ENCODE measurements around the gene NOP56. TPM values are rescaled to one million over a fixed set of nuclear protein-coding genes. Genes with fewer than 3 reads are reported as not detected.
A peak's percentile ranks its signal among the peaks of the same experiment; 100 is the strongest.

The NOP56 gene
- total and polyA plus RNA-seq, 9 of the 15 experiments (the other 6 are each of a cell fraction or from before 2014, with no cell fraction given): 295 to 697 (median 439) TPM

GRCh38 chr20:2651772-2652723 is at the start of gene NOP56 (continued):
- no peak for TF ChIP-seq SREBF2 (CRISPR knock-in tag; IDR thresholded peaks at IDR 0.05)
- no peak for TF ChIP-seq C11orf30 (IDR thresholded peaks at IDR 0.05; ENCODE audit: low read depth)
- no peak for TF ChIP-seq FOXM1 (IDR thresholded peaks at IDR 0.05; ENCODE audit: low read depth)
- 0 out of 2 replicates have a peak, but pooled peaks have one; percentile 61 for TF ChIP-seq FOXM1 (CRISPR knock-in tag; IDR thresholded peaks at IDR 0.05; ENCODE audit: low read depth)
- peak; percentile 99 for TF ChIP-seq ATF7 (IDR thresholded peaks at IDR 0.05)
- no peak for TF ChIP-seq HEY1 (CRISPR knock-in tag; IDR thresholded peaks at IDR 0.05; ENCODE audit: borderline replicate concordance)
- TF ChIP-seq FOXP4 (CRISPR knock-in tag; IDR thresholded peaks at IDR 0.05; ENCODE audit: borderline replicate concordance): no peak
- peak in 1 of 2 experiments; percentile 65; a peak in 1 of 4 replicates for TF ChIP-seq HDAC1 (IDR thresholded peaks at IDR 0.05)
- TF ChIP-seq SNRNP70 (optimal IDR thresholded peaks at IDR 0.05; ENCODE audit: low read depth, low read length): no peak
- TF ChIP-seq FOXK1 (CRISPR knock-in tag; IDR thresholded peaks at IDR 0.05; ENCODE audit: borderline replicate concordance): no peak
- TF ChIP-seq SLC30A9 (CRISPR knock-in tag; IDR thresholded peaks at IDR 0.05): no peak
- TF ChIP-seq HMGN3 (IDR thresholded peaks at IDR 0.05; ENCODE audit: borderline replicate concordance, extremely low read depth, insufficient read length, low read depth, low read length): peak; percentile 54
- TF ChIP-seq, protein P1, sequence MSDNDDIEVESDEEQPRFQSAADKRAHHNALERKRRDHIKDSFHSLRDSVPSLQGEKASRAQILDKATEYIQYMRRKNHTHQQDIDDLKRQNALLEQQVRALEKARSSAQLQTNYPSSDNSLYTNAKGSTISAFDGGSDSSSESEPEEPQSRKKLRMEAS (CRISPR knock-in tag; IDR thresholded peaks at IDR 0.05): peak; percentile 12; the same call in 1 of the 2 replicates
- TF ChIP-seq HIVEP1 (CRISPR knock-in tag; IDR thresholded peaks at IDR 0.05): no peak
- peak; percentile 97 for TF ChIP-seq PCBP1 (IDR thresholded peaks at IDR 0.05; ENCODE audit: low read depth, low read length, poor library complexity, severe bottlenecking)
- peak; percentile 99 for TF ChIP-seq RBFOX2 (IDR thresholded peaks at IDR 0.05; ENCODE audit: low read depth, low read length)
- TF ChIP-seq, protein P2, sequence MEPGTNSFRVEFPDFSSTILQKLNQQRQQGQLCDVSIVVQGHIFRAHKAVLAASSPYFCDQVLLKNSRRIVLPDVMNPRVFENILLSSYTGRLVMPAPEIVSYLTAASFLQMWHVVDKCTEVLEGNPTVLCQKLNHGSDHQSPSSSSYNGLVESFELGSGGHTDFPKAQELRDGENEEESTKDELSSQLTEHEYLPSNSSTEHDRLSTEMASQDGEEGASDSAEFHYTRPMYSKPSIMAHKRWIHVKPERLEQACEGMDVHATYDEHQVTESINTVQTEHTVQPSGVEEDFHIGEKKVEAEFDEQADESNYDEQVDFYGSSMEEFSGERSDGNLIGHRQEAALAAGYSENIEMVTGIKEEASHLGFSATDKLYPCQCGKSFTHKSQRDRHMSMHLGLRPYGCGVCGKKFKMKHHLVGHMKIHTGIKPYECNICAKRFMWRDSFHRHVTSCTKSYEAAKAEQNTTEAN (CRISPR knock-in tag; IDR thresholded peaks at IDR 0.05): no peak
- no peak for TF ChIP-seq OTX1 (CRISPR knock-in tag; IDR thresholded peaks at IDR 0.05)
- 0 out of 2 replicates have a peak, but pooled peaks have one; percentile 21 for TF ChIP-seq RNF2 (IDR thresholded peaks at IDR 0.05)
- TF ChIP-seq, protein P3, sequence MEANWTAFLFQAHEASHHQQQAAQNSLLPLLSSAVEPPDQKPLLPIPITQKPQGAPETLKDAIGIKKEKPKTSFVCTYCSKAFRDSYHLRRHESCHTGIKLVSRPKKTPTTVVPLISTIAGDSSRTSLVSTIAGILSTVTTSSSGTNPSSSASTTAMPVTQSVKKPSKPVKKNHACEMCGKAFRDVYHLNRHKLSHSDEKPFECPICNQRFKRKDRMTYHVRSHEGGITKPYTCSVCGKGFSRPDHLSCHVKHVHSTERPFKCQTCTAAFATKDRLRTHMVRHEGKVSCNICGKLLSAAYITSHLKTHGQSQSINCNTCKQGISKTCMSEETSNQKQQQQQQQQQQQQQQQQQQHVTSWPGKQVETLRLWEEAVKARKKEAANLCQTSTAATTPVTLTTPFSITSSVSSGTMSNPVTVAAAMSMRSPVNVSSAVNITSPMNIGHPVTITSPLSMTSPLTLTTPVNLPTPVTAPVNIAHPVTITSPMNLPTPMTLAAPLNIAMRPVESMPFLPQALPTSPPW (CRISPR knock-in tag; IDR thresholded peaks at IDR 0.05): peak; percentile 62
- no peak for TF ChIP-seq ZNF785 (CRISPR knock-in tag; IDR thresholded peaks at IDR 0.05)
- no peak for TF ChIP-seq EHMT2 (IDR thresholded peaks at IDR 0.05)
- TF ChIP-seq FOXJ3 (CRISPR knock-in tag; IDR thresholded peaks at IDR 0.05): no peak
- TF ChIP-seq SMARCC2 (IDR thresholded peaks at IDR 0.05; ENCODE audit: low read depth): 0 out of 2 replicates have a peak, but pooled peaks have one; percentile 8

Measured in K562 (cell line).